ENCODE measurements around the gene EIPR1.
"Not testable (repeated sequence)": the region's sequence is repeated elsewhere in the genome, so short reads cannot be mapped to it uniquely, and the experiment has no call there.

EIPR1 gene

DNA sequence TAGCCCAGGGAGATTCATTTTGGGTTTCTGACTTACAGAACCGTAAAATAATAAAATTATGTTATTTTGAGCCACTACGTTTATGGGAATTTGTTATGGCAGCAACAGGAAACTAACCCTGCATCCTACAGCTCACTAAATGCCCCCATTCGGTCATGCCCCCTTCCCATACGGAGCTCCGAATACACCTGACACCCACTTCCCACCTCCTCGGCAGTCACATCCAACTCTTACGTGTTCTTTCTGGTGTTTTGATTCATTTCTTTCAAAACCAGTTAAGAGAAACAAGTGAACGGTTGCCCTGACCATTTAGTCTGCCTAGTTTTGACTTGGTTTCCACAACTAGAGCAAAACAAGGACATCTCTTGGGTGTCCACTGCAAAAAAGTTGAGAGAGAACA lies 19.7 kb downstream of the EIPR1 start:
- no peak for DNase-seq (ENCODE audit: low read depth)

DNA sequence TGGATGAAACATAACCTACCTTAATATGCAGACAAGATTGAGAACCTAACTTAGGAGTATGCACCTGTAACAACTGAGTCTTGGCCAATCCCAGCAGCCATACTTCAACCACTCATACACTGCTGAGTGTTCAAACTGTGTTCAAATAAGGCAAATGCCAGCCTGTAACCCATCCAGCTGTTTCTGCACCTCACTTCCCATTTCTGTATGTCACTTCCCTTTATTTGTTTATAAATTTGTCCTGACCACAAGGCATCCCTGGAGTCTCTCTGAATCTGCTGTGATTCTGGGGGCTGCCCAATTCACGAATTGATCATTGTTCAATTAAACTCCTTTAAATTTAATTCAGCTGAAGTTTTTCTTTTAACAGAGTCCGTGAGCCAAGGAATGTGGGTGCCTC lies 20.2 kb downstream of the EIPR1 start:
- not testable (repeated sequence) for DNase-seq (ENCODE audit: low read depth)

DNA sequence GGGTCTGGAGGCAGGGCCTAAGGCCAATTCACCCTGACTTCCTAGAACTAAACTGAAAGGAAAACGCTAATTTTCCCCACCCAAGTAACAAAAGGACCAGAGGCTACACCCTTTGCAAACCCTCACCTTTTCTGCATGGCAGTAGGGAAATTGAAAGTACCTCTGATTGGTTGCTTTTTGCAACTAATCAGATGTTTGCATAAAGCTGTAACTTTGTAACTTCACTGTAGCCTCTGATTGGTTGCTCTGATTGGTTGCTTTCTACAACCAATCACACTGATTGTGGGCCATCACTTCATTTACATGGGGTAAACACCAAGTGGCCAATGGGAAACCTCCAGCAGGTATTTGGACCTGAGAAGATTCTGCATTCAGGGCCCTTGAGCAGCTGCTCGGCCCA lies 20.8 kb downstream of the EIPR1 start:
- DNase-seq (ENCODE audit: low read depth) = no peak

DNA sequence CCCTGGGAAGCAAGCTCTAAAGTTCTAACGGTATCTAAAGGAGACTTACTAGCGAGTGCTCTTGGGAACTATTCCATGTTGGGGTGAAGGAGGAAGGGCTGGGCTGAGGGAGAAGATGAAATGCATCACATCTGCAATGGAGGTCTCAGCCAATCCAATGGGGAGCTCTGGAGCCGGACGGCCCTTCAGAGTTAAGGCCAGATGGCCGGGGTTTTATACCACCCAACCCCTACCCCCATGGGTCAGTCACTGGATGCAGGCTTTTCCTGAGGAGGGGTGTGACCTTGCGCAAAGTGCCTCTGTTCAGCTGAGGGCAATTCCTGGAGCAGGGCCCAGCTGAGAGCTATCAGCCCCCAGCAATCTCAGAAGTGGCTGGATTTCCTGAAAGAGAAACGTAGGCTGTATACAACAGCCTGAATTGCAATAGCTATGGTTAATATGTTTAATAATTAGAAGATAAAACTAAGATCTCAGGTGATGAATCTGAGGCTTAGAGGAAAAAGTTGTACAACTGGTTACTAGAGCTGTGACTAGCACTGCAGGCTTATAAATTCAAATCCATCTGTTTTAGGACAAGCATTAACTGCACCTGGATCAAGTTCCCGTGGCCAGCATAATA lies 21.6 kb downstream of the EIPR1 start:
- DNase-seq (ENCODE audit: low read depth) = no peak

DNA sequence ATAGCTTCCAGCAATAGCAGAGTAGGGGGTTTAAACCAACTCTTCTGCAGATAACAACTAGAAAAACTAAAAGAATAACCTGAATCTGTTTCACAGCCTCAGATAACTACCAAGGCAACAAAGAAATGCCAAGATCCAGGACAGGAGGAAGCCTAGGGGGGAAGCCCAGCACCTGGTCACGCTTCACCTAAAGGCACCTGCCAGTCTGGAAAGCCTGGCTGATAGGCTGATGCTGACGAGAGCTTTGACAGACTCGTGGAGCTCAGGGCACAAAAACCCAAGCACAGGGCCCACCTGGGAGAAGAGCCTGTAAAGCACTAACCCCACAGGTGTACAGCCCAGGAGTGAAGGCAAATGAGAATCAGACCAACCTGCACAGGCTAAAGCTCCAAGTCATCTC lies 22.6 kb downstream of the EIPR1 start:
- DNase-seq (ENCODE audit: low read depth) = no peak

DNA sequence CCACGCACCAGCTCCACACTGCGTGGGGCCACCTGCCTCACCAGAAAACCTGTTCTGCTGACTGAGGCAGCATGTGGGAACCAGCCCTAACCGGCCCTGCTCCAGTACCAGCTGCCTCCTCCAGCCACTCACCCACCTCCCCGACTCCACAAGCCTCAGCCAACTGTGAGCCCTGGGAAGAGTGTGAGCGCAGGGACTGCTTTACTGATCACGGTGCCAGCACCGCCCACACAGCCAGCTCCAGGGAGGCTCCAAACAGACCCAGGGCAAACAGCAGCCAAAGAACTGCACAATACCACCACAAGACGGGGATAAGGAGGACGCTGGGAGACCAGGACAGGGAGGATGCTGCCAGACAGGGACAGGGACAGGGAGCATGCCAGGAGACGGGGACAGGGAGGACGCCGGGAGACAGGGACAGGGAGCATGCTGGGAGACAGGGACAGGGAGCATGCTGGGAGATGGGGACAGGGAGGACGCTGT lies 28.4 kb downstream of the EIPR1 start:
- DNase-seq (ENCODE audit: low read depth) = peak; percentile 0

DNA sequence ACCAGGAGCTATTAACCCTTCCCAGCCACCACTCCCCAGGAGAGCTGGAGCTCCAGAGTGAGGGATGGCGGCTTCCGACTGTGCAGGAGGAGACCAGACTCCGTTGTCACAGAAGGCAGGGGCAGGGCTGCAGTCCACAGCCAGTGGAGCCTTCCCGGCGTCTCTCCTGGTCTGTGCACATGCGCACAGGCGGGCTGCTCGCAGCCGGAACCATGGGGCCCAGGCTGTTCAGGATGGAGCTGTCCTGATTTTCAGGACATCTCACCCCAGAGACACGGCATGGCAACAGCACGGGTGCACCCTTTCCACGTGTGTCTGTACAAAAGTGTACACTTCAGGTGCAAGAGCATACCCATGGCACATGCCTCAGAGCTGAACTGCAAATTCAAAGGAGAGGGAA lies 28.9 kb downstream of the EIPR1 start:
- no peak for DNase-seq (ENCODE audit: low read depth)

DNA sequence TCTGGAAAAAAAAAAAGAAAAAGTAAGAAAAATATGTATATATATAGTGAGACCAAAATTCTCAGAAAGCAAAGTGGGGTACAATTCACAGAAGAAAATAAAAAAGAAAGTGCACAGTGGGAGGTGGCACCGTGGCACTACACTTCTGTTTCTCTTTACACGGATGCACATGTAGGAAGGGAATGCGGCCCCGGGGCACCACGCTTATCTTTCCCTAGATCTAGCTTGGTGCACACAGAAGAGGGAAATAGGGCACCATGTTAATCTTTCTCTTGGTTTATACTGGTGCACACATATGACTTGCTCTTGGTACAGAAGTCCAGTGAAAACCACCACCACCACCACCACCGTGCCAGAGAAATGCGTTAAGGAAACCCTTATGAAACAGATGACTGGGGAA lies 32.0 kb downstream of the EIPR1 start:
- DNase-seq (ENCODE audit: low read depth) = no peak

DNA sequence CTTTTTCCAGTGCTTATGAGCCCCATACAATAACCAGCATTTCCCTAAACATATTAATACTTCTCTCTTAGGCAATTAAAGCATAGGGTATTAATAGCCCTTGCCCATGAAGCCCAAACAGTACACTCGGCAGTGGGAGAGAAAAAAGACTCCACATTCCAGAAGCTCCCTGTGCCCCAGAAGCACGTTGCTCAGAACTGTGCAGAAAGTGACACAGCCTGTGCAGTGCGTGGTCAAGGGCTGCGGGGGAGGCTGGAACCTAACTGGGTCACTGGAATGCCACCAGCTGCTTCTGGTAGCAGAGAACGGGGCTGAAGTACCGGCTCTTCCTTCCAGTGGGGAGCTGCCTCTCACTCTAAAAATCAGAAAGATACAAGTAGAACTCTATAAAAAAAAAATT lies 32.7 kb downstream of the EIPR1 start:
- no peak for DNase-seq (ENCODE audit: low read depth)

DNA sequence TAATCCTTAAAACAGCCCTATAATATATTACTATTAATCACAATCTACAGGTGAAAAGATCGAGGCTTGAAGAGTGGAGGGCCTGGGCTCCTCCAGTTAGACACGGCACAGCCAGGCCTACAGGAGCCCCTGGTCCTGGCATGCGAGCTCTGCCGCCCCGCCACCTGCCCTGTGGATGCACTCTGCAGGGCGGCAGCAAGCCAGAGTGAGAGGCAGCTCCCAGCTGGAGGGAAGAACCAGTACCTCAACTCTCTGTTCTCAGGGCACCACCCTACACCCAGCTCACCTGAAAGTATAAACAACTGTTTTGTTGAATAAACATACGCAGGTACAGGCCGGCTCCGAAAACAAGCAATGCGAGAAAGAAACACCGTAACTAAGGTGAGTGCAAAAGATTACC lies 34.6 kb downstream of the EIPR1 start:
- no peak for DNase-seq (ENCODE audit: low read depth)

DNA sequence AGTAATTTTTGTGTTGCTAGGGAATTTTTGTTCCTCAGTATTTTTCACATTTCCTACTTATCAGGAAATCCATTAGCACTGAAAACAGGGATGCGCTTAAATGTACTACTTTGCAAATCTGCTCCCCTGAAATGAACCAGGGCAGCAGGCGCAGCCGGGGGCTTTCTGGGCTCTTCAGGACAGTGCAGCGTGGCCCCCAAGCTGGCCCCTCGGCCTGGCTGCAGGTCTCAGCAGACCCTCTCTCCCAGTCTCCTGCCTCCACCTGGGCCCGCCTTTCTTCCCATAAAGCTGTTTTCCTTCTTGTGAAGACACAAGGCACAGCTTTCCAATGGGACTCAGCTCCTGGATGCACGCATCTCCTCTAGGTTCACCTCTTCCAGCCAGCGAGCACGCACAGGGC lies 35.3 kb downstream of the EIPR1 start:
- DNase-seq (ENCODE audit: low read depth) = no peak

DNA sequence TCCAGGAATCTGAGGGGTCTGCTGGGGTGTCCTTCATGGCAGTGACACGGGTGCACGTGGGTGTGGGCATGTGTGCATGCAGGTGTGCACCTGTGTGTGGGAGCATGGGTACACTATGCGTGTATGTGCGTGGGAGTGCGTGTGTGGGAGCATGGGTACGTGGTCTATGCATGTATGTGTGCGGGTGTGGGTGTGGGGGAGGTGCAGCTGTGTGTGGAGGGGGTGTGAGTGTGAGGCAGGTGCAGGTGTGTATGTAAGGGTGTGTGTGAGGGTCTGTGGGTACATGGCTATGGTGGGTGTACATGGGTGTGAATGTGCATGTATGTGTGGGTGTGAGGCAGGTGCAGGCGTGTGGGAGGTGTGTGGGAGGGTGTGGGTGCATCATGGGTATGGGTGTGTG lies 36.3 kb downstream of the EIPR1 start:
- no peak for DNase-seq (ENCODE audit: low read depth)

DNA sequence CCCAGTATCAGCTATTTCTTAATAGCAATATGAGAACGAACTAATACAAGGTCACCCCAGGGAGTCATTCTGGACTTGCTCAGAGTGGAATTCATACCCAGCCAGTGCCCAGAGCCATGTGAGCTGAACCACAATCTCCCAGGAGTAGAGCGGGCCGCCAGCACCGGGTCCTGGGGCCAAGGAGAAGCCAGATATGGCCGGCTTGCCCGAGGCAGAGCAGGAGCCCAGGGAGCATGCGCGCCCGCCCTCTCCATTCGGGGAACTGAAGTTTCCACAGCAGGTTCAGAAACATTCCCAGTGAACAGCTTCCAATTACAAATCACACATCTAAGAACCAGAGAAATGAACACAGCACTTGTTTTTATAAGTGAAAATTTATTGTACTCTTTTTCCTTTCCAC lies 37.5 kb downstream of the EIPR1 start:
- no peak for DNase-seq (ENCODE audit: low read depth)

DNA sequence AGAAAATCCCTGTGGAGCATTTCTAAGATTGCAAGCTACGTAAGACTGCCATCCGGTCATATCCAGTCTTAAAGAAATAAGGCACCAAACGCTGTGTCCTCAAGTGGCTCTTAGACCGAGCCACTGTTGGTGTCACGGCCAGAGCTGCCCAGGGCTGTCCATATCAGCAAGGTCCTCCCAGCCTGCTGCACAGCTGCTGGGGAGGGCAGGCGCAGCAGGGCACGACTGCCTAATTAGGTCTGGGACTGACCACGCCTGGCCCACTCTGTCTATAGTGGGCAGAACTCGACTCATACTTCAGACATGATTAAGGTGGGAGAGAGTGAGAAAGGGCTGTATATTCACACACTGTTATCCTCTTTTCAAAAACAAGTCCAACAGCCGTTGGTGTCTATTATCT lies 39.3 kb downstream of the EIPR1 start:
- DNase-seq (ENCODE audit: low read depth) = no peak

DNA sequence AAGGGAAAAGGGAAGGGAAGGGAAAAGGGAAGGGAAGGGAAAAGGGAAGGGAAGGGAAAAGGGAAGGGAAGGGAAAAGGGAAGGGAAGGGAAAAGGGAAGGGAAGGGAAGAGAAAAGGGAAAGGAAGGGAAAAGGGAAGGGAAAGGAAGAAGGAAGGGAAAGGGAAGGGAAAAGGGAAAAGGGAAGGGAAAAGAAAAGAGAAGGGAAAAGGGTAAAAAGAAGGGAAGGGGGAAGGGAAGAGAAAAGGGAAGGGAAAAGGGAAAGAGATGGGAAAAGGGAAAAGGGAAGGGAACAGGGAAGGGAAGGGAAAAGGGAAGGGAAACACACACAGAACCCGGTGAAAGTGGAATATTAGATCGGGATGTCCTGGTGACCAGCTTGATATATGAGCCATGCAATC lies 40.8 kb downstream of the EIPR1 start:
- no peak for DNase-seq (ENCODE audit: low read depth)

DNA sequence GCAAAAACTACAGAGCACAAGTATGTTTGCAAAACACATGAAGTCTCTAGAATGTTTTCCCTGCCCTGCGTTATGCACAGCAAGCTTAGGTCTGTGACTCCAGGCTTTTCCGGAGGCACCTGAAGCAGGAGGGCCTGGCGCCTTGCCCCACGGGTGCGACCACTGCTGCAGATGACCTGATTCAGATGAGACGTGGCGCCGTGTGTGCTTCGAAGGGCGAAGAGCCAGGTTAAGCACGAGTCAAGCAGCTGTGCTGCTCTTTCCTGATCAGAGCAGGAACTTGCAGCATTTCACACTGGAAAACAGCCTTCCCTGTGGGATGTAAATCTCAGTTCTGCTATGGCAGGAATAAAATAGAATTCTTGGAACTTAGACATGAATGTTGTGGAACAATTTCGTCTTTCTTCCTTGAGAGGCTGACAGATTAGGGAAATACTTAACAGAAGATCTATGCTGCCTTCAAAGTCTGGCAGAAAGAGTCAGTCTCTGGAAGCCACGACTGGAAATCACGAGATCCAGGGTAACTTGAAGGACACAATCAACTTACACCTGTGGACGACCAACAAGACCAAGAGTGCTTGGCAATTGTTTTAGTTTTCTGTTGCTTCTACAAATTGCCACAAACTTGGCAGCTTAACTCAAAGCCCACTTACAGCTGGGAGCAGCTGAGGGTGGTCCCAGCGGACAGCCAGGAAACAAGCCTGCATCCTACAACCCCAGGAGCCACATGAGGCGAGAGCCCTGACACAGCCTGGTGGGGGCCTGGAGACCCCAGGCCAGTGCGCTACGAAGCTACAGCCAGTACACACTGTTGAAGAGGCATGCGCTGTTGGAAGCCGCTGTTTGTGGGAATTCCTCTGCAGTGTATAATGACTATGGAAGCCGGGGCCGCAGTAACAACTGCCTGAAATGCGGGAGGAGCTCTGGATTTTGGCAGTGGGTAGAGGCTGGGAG lies 42.9 kb downstream of the EIPR1 start:
- no peak for DNase-seq (ENCODE audit: low read depth)

DNA sequence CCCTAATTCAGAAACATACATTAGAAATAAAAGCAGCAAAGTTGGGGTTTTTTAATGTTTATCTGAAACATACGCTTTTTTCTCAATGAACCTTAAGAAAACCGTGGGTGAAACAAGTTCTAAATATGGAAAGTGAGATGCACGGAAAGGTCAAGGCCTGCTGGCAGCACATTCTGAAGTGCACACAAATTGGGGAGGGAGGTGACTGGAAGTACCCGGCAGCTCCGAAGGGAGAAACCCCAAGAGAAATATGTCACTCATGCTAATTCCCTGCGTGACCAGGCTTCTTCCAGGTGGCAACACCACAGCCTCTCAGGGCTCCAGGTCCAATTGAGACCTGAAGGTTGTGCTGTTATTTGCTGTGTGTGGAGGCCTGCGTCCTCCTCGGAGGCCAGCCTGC lies 45.5 kb downstream of the EIPR1 start:
- DNase-seq (ENCODE audit: low read depth) = no peak

DNA sequence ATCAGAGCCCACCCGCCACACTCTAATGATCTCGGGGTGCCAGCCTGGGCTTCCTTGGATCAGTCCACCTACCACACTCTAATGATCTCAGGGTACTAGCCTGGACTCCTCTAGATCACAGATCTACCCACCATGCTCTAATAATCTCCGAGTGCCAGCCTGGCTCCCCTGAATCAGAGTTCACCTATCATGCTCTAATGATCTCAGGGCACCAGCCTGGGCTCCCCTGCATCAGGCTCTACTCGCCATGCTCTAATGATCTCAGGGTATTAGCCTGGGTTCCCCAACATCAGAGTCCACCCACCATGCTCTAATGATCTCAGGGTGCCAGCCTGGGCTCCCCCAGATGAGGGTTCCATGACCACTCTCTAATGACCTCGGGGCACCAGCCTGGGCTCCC lies 48.1 kb downstream of the EIPR1 start:
- no peak for DNase-seq (ENCODE audit: low read depth)

DNA sequence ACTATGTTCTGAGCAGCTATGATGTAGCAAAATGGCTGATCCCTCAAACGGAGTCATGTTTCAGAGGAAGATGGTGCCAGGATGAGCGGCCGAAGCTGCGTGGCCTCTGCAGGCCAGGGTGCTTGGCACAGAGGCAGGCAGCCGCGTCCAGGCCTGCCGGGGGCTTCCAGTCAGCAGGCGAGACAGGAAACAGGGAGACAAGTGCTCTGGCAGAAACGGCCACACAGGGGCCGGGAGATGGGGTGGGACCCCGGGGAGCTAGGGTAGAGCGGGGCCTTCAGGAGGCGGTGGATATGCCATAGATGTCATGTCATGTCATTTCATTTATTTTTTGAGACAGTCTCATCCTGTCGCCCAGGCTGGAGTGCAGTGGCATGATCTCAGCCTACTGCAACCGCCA lies 50.7 kb downstream of the EIPR1 start:
- no peak for DNase-seq (ENCODE audit: low read depth)

DNA sequence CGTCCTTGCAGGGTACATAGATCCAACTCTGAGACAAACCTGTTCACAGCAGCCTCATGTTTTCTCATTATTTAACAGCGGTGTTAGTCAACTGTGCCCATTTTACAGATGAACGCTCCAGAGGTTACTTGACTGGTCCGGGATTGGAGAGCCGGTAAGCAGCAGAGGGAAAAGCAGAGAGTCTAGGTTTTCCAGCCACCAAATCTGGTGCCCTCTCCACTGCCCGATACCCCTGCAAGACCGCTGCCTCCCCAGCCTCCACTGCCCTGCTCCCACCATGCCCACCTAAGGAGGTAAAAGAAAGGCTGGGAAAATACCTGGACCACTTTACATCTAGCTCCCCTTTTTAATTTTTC lies 51.5 kb downstream of the EIPR1 start:
- no peak for DNase-seq (ENCODE audit: low read depth)

DNA sequence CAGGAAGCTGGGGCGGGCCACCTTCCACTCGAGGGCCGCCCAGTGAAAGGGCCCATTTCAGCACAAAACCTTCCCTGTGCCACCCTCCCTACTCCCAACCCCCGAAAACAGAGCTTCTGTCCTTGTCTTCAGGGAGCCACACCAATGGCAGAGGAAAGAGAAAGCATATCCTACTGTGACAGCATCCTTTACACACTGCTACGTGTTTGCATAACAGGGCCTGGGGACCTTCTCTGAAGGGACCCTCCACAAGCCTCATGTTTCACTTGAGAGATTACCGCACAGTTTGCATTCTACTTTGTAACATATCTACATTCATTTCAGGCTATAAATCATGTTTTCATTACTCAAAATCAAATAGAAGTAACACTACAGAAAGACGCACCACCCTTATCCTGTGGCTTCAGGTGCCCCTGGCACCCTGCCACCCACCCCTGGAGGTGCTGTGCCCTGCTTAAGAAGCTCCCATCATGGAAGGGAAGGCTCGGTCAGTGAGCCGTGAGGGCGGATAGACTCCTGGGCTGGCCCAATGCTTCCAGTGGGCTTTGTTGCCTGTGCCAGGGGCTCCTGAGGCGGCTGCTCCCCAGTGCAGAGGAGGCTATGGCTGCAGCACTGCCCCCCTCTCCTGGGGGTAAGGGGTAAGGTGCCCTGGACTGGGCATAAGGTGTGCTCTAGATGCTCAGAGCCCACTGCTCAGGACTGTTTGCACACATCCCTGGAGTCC lies 52.0 kb downstream of the EIPR1 start:
- DNase-seq (ENCODE audit: low read depth) = no peak

DNA sequence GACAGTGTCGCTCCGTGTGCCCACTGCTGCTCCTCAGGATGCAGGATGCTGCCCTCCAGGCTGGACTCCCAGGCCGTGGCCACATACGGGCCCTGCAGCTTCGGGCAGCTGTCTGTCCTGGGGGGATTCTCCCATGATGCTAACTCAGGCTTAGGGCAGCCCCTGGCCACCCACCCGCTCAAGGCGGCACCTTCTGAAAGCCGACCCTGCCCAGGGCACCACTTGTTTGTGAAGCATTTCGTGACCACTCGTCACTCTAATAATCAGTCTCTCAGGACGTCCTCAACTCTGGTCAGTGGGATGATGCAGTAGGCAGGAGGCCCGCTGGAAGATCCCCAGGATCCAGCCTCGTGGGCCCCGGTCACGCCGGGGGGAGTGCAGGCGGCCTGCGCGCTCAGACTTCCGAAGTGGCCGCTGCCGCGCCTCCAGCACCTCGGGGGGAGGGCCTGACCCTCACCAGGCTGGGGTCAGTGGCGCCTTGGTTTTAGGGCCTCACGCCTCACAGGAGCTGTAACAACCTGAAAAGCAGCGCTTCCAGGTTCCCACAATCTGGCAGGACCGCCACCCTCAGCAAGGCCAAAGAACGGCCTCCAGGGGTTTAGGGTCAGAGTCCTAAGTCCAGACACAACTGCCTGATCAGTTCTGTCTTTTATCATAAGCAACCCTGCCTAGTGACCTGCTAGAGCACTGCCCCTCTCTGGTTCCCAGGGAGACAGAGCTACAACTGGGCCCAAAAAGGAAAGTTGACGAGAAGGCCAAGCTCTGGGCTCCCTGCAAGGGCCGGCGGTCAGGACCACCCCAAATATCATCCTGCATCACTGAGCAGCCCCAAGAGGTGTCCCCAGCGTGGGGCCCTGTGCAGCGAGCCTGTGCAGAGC lies 53.0 kb downstream of the EIPR1 start:
- no peak for DNase-seq (ENCODE audit: low read depth)
